H9 (cell line): ENCODE data around the gene E2F1. TPM values are rescaled to one million over a fixed set of nuclear protein-coding genes. Genes with fewer than 3 reads are reported as not detected.

ENCODE experiments used
- DNase-seq: peaks from one replicate; pipeline ENCODE4 v3.0.0-alpha.2; 2017
- H2AFZ ChIP-seq: one replicate; pipeline ENCODE4 v1.6.1; 2013; ENCODE audit warnings: mild to moderate bottlenecking, low read length, control low read depth, moderate library complexity
- H2AK5ac ChIP-seq: 2 replicates; pipeline ENCODE4 v1.6.1; 2013; ENCODE audit warnings: low read length, control low read depth, mixed read lengths; ENCODE audit not compliant: insufficient read length
- H2BK120ac ChIP-seq: one replicate; pipeline ENCODE4 v1.6.1; 2013; ENCODE audit warnings: low read depth, mild to moderate bottlenecking, low read length, control low read depth, inconsistent platforms; ENCODE audit not compliant: poor library complexity, severe bottlenecking
- H2BK12ac ChIP-seq: 2 replicates; pipeline ENCODE4 v1.6.1; 2013; ENCODE audit warnings: low read length, control low read depth, mixed read lengths, low read depth; ENCODE audit not compliant: insufficient read length
- H2BK15ac ChIP-seq: 2 replicates; pipeline ENCODE4 v1.6.1; 2013; ENCODE audit warnings: low read depth, low read length, control low read depth
- H2BK20ac ChIP-seq: one replicate; pipeline ENCODE4 v1.6.1; 2013; ENCODE audit warnings: low read depth, mild to moderate bottlenecking, low read length, control low read depth, inconsistent platforms; ENCODE audit not compliant: poor library complexity, severe bottlenecking
- H2BK5ac ChIP-seq: 2 replicates; pipeline ENCODE4 v1.6.1; 2013; ENCODE audit warnings: low read length, control low read depth, mixed read lengths; ENCODE audit not compliant: insufficient read length
- H3K14ac ChIP-seq: 2 replicates; pipeline ENCODE4 v1.6.1; 2013; ENCODE audit warnings: low read length, control low read depth; ENCODE audit not compliant: insufficient read depth
- H3K18ac ChIP-seq: 2 replicates; pipeline ENCODE4 v1.6.1; 2013; ENCODE audit warnings: low read depth, mild to moderate bottlenecking, mixed read lengths, low read length, control low read depth; ENCODE audit not compliant: insufficient read length
- H3K23ac ChIP-seq: 2 replicates; pipeline ENCODE4 v1.6.1; 2013; ENCODE audit warnings: low read length, control low read depth, mixed read lengths, low read depth; ENCODE audit not compliant: insufficient read length
- H3K23me2 ChIP-seq: 2 replicates; pipeline ENCODE4 v1.6.1; 2013; ENCODE audit warnings: low read depth, mild to moderate bottlenecking, mixed read lengths, low read length, control low read depth; ENCODE audit not compliant: insufficient read length, poor library complexity, severe bottlenecking
- H3K27ac ChIP-seq: 2 replicates; pipeline ENCODE4 v1.5.1; 2013; ENCODE audit warnings: low read length, control low read depth, mixed read lengths, low read depth; ENCODE audit not compliant: insufficient read length
- H3K27me3 ChIP-seq: 2 replicates; pipeline ENCODE4 v1.6.1; 2013; ENCODE audit warnings: low read length, control low read depth, inconsistent platforms; ENCODE audit not compliant: insufficient read depth
- H3K4ac ChIP-seq: 2 replicates; pipeline ENCODE4 v1.6.1; 2013; ENCODE audit warnings: low read depth, mild to moderate bottlenecking, control low read depth, inconsistent platforms, low read length, moderate library complexity
- H3K4me1 ChIP-seq: 2 replicates; pipeline ENCODE4 v1.6.1; 2013; ENCODE audit warnings: low read length, control low read depth, inconsistent platforms; ENCODE audit not compliant: insufficient read depth
- H3K4me2 ChIP-seq: 2 replicates; pipeline ENCODE4 v1.6.1; 2013; ENCODE audit warnings: low read length, control low read depth, mixed read lengths; ENCODE audit not compliant: insufficient read length, insufficient read depth
- H3K56ac ChIP-seq: 2 replicates; pipeline ENCODE4 v1.6.1; 2013; ENCODE audit warnings: low read depth, mild to moderate bottlenecking, mixed read lengths, low read length, control low read depth; ENCODE audit not compliant: insufficient read length
- H3K79me1 ChIP-seq: 2 replicates; pipeline ENCODE4 v1.6.1; 2013; ENCODE audit warnings: low read depth, mild to moderate bottlenecking, moderate library complexity, low read length, control low read depth, inconsistent platforms; ENCODE audit not compliant: insufficient read depth, poor library complexity, severe bottlenecking
- H3K79me2 ChIP-seq: 2 replicates; pipeline ENCODE4 v1.6.1; 2013; ENCODE audit warnings: low read length, control low read depth, inconsistent platforms; ENCODE audit not compliant: insufficient read depth
- H3K9ac ChIP-seq: 2 replicates; pipeline ENCODE4 v1.6.1; 2013; ENCODE audit warnings: low read length, control low read depth, mixed read lengths; ENCODE audit not compliant: insufficient read length; ENCODE audit errors: extremely low read depth
- H3K9me3 ChIP-seq: one replicate; pipeline ENCODE4 v1.6.1; 2013; ENCODE audit warnings: low read depth, low read length, inconsistent platforms; ENCODE audit not compliant: control insufficient read depth
- H3T11ph ChIP-seq: one replicate; pipeline ENCODE4 v1.6.1; 2013; ENCODE audit warnings: mild to moderate bottlenecking, low read length, control low read depth, inconsistent platforms
- H4K20me1 ChIP-seq: one replicate; pipeline ENCODE4 v1.6.1; 2013; ENCODE audit not compliant: control insufficient read depth, insufficient read length, insufficient read depth
- H4K5ac ChIP-seq: 2 replicates; pipeline ENCODE4 v1.6.1; 2013; ENCODE audit warnings: low read depth, mild to moderate bottlenecking, mixed read lengths, low read length, control low read depth; ENCODE audit not compliant: insufficient read length
- H4K8ac ChIP-seq: replicated peaks from 2 replicates; pipeline ENCODE4 v1.6.1; 2013; ENCODE audit warnings: low read length, control low read depth, mixed read lengths, low read depth; ENCODE audit not compliant: insufficient read length
- H4K91ac ChIP-seq: 2 replicates; pipeline ENCODE4 v1.6.1; 2013; ENCODE audit warnings: low read depth, mild to moderate bottlenecking, moderate library complexity, mixed read lengths, low read length, control low read depth; ENCODE audit not compliant: insufficient read length
- H3K27ac Mint-ChIP-seq, 3 experiments: 2 replicates in 2 of 3; 3 replicates in 1 of 3; pipeline ENCODE4 v1.8.0; 2020 to 2021; ENCODE audit warnings: mixed read lengths in 3 of 3, mild to moderate bottlenecking in 1 of 3, moderate library complexity in 1 of 3
- H3K27me3 Mint-ChIP-seq: 2 replicates; pipeline ENCODE4 v1.8.0; 2021; ENCODE audit warnings: low read depth, mild to moderate bottlenecking, moderate library complexity, mixed read lengths
- H3K36me3 Mint-ChIP-seq, 3 experiments: 2 replicates in 2 of 3; 3 replicates in 1 of 3; pipeline ENCODE4 v1.8.0; 2020 to 2021; ENCODE audit warnings: low read depth in 3 of 3, mixed read lengths in 3 of 3; ENCODE audit not compliant: insufficient read depth in 1 of 3
- H3K4me1 Mint-ChIP-seq, 2 experiments: 2 replicates each; pipeline ENCODE4 v1.8.0; 2020; ENCODE audit warnings: mixed read lengths in 2 of 2
- H3K4me3 Mint-ChIP-seq, 2 experiments: 2 replicates in 1 of 2; 3 replicates in 1 of 2; pipeline ENCODE4 v1.8.0; 2020 to 2021; ENCODE audit warnings: mild to moderate bottlenecking in 2 of 2, mixed read lengths in 2 of 2, moderate library complexity in 1 of 2
- H3K9me3 Mint-ChIP-seq, 2 experiments: 2 replicates in 1 of 2; 3 replicates in 1 of 2; pipeline ENCODE4 v1.8.0; 2020; ENCODE audit warnings: mild to moderate bottlenecking in 2 of 2, mixed read lengths in 2 of 2, moderate library complexity in 1 of 2
- CTCF ChIP-seq: fragments of 200-600 bp; sonication (generic); conservative IDR thresholded peaks from 3 replicates; pipeline ENCODE4 v1.8.0; 2021; ENCODE audit warnings: antibody characterized with exemption, mild to moderate bottlenecking
- WGBS: extraction: QIAGEN DNeasy Blood & Tissue Kit; methylation state at CpG from one replicate; pipeline ENCODE4 v1.1.7; 2013; ENCODE audit warnings: missing lambda C conversion rate, low lambda C conversion rate, mixed read lengths; ENCODE audit not compliant: insufficient read length; ENCODE audit errors: extremely low coverage; 5-methylcytosine and 5-hydroxymethylcytosine counted together
- total RNA-seq: library from RNA; stranded (reverse); gene quantifications from 2 replicates; pipeline ENCODE4 v1.2.1, GENCODE V29; 2021

The E2F1 gene
- total RNA-seq, 1 experiment from 2014 or later: 58.7 TPM

GRCh38 chr20:33687993-33688937 is 2.1 kb upstream of the E2F1 start:
- peaks cover 10% of the 10 kb centered on the region for H3K23me2 ChIP-seq
- no peak overlapping the region for H4K8ac ChIP-seq
- no peaks in the 10 kb centered on the region for H3K79me1 ChIP-seq
- H2AK5ac ChIP-seq: no peak overlapping the region
- no peak overlapping the region for H3T11ph ChIP-seq
- H3K23ac ChIP-seq: no peak overlapping the region
- no peak overlapping the region for H4K91ac ChIP-seq
- no peak overlapping the region for H2BK20ac ChIP-seq
- H3K4me2 ChIP-seq: no peak overlapping the region
- H2BK120ac ChIP-seq: no peak overlapping the region
- peaks cover 63% of the 10 kb centered on the region for H3K27me3 Mint-ChIP-seq
- no peak overlapping the region for H3K9ac ChIP-seq
- H3K4ac ChIP-seq: no peak overlapping the region
- no peak overlapping the region for H2AFZ ChIP-seq
- peaks cover 32 to 33% of the 10 kb centered on the region in 2 experiments for H3K4me1 Mint-ChIP-seq
- H3K79me2 ChIP-seq: peaks cover 2% of the 10 kb centered on the region; the same call in 1 of the 2 replicates
- no peak overlapping the region for H3K56ac ChIP-seq
- H4K20me1 ChIP-seq: no peaks in the 10 kb centered on the region
- WGBS: no CpG with 5 or more reads among the region's 3 CpGs
- peaks cover 0 to 4% (median 0%) of the 10 kb centered on the region in 3 experiments; a peak in 2 of 7 replicates for H3K36me3 Mint-ChIP-seq
- no peak for TF ChIP-seq CTCF
- H3K18ac ChIP-seq: no peak overlapping the region
- no peaks in the 10 kb centered on the region for H3K27me3 ChIP-seq
- H2BK5ac ChIP-seq: no peak overlapping the region
- H3K14ac ChIP-seq: no peak overlapping the region
- no peak overlapping the region for H2BK15ac ChIP-seq
- H2BK12ac ChIP-seq: no peak overlapping the region
- H3K9me3 Mint-ChIP-seq: no peaks in the 10 kb centered on the region
- no peak overlapping the region for H3K27ac Mint-ChIP-seq
- no peak overlapping the region for H3K27ac ChIP-seq
- no peaks in the 10 kb centered on the region for H3K9me3 ChIP-seq
- no peak overlapping the region for H4K5ac ChIP-seq
- no peak for DNase-seq
- H3K4me3 Mint-ChIP-seq: no peak overlapping the region
- H3K4me1 ChIP-seq: no peaks in the 10 kb centered on the region
